GM18951 (cell line): ENCODE measurements around the gene NR1H2.
"Not testable (repeated sequence)": the region's sequence is repeated elsewhere in the genome, so short reads cannot be mapped to it uniquely, and the experiment has no call there.

Source experiments
- POLR2A ChIP-seq: IDR thresholded peaks from 4 replicates; pipeline ENCODE4 v1.6.1; 2011; ENCODE audit warnings: mild to moderate bottlenecking; ENCODE audit not compliant: insufficient read length, insufficient read depth; ENCODE audit errors: extremely low read depth
- in situ Hi-C: fragments of 300-500 bp; cut with MboI; formaldehyde crosslinking; loops from one replicate; pipeline ENCODE4 v1.12.0; 2022; ENCODE audit warnings: low sequenced_read_pairs, mixed read lengths, inconsistent platforms; ENCODE audit not compliant: unreplicated experiment

NR1H2 gene

GRCh38 chr19:50387176-50387867 is 11.1 kb downstream of the NR1H2 start:
- in situ Hi-C loops, result no loop called here
- no peak for TF ChIP-seq POLR2A

GRCh38 chr19:50387868-50388245 is 11.6 kb downstream of the NR1H2 start:
- TF ChIP-seq POLR2A, result no peak
- in situ Hi-C loops, result no loop called here

GRCh38 chr19:50390295-50390694 is 14.0 kb downstream of the NR1H2 start:
- in situ Hi-C loops, result not testable (repeated sequence)

- in situ Hi-C loops, result not testable (repeated sequence)
Measured at GRCh38 chr19:50390952-50391351, 14.7 kb downstream of the NR1H2 start.

- TF ChIP-seq POLR2A, result no peak
- in situ Hi-C loops, result no loop called here
Measured at GRCh38 chr19:50392759-50393158, 16.5 kb downstream of the NR1H2 start.

GRCh38 chr19:50393589-50393988 is 17.3 kb downstream of the NR1H2 start:
- in situ Hi-C loops, result no loop called here
- TF ChIP-seq POLR2A, result no peak

- TF ChIP-seq POLR2A, result no peak
- in situ Hi-C loops, result no loop called here
Measured at GRCh38 chr19:50394017-50394416, 17.8 kb downstream of the NR1H2 start.

- no peak for TF ChIP-seq POLR2A
- in situ Hi-C loops, result no loop called here
Measured at GRCh38 chr19:50398675-50399367, 22.6 kb downstream of the NR1H2 start.

- in situ Hi-C loops, result no loop called here
- TF ChIP-seq POLR2A, result no peak
Measured at GRCh38 chr19:50399368-50399745, 23.1 kb downstream of the NR1H2 start.

GRCh38 chr19:50401605-50402450 is 25.6 kb downstream of the NR1H2 start:
- in situ Hi-C loops, result no loop called here
- no peak for TF ChIP-seq POLR2A

- TF ChIP-seq POLR2A, result no peak
- in situ Hi-C loops, result no loop called here
Measured at GRCh38 chr19:50402544-50403301, 26.5 kb downstream of the NR1H2 start.

GRCh38 chr19:50406156-50406820 is 30.0 kb downstream of the NR1H2 start:
- no peak for TF ChIP-seq POLR2A
- in situ Hi-C loops, result no loop called here

GRCh38 chr19:50406829-50407228 is 30.6 kb downstream of the NR1H2 start:
- in situ Hi-C loops, result no loop called here
- TF ChIP-seq POLR2A, result no peak
